RPMI7951 (cell line): ENCODE results near the gene TFRC. TPM values are rescaled to one million over a fixed set of nuclear protein-coding genes. Genes with fewer than 3 reads are reported as not detected.
"Not testable (repeated sequence)": the region's sequence is repeated elsewhere in the genome, so short reads cannot be mapped to it uniquely, and the experiment has no call there.

ENCODE experiments used
- DNase-seq: peaks from one replicate; pipeline ENCODE4 v3.0.0-alpha.2; 2012; ENCODE audit warnings: low read depth
- total RNA-seq: library from RNA; depleted of rRNA; stranded (reverse); fragments of >200 nt; shearing (Covaris generic); gene quantifications from 2 replicates; pipeline ENCODE4 v1.2.3, GENCODE V29; 2014

The TFRC gene
- total RNA-seq, 1 experiment from 2014 or later, result 169 TPM

GRCh38 chr3:196048922-196049598 lies 32.8 kb downstream of the TFRC start:
- no peak for DNase-seq

DNA sequence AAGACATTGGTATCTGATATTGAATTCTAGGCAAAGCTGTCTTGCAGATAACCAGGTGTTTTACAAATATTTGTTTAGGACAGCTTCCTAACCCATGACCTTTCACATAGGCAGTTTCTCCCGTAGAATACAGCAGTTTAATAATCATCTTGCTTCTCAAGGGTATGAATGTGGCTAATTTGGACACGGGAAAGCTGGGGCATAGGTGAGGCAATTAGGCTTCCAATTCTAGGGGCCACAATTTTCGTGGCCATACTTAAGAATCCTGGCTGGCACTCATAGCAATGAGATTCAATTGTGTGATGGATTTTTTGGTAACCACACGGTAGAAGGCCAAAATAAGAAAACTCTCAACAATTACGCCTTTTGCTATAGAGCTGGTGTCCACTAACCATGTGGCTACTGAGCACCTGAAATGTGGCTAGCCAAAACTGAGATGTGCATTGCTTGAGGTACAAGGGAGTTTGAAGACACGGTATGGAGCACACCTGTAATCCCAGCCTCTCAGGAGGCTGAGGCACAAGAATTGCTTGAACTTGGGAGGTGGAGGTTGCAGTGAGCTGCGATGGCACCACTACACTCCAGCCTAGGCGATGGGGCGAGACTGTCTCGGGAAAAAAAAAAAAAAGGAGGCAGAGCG lies 34.4 kb downstream of the TFRC start:
- DNase-seq, result no peak

- no peak for DNase-seq
Observed at GRCh38 chr3:196044513-196044912, 37.4 kb downstream of the TFRC start.

- no peak for DNase-seq
Observed at GRCh38 chr3:196042673-196043072, 39.2 kb downstream of the TFRC start.

- no peak for DNase-seq
Observed at GRCh38 chr3:196039359-196039758, 42.5 kb downstream of the TFRC start.

DNA sequence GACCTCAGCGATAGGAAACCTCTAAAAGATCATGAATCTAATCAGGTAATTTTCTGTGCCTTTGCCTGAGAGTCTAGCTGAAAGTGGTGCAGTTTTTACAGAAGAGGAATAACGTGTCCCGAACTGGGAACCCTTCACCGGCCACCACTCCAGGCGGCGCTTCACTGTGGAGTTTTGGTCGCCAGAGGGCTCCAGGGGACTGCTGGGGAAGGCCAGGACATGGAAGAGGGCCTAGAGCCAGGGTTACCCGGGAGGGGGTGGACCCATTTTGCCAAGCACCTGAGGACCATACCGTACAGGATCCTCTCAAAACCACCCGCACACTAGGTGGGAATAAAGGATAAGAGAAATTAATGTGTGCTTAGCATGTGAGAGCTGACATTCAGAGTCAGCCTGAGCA lies 55.8 kb downstream of the TFRC start:
- DNase-seq, result not testable (repeated sequence)

- DNase-seq, result no peak
Observed at GRCh38 chr3:196024968-196025367, 56.9 kb downstream of the TFRC start.

DNA sequence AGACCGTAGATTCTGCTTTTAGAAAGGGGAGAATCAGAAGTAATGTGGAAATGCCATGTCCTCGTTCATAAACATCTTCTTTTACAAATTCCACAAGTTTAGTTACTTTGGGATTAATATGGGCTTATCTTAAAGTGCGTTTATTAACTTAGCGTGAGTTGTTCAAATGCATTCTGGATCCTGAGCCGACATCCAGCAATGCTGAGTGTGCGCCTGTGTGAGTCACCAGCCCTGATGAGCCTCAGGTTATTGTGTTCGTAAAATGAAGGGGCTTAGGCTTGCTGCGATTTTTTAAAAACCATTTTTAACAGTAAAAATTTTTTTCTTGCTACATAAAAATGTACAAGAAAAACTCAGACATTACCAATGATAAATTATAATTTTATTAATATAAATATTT lies 57.9 kb downstream of the TFRC start:
- DNase-seq, result no peak

DNA sequence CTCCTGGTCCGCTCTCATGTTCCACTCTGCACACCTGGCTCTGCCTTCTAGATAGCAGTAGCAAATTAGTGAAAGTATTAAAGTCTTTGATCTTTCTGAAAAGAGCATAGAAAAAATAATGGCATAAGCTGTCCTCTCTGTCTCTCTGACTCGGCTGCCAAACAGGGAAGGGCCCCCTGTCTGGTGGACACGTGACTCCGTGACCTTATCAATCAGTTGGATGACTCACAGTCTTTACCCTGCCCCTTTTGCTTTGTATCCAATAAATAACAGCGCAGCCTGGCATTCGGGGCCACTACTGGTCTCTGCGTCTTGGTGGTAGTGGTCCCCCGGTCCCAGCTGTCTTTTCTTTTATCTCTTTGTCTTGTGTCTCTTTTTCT lies 59.4 kb downstream of the TFRC start:
- DNase-seq, result not testable (repeated sequence)

DNA sequence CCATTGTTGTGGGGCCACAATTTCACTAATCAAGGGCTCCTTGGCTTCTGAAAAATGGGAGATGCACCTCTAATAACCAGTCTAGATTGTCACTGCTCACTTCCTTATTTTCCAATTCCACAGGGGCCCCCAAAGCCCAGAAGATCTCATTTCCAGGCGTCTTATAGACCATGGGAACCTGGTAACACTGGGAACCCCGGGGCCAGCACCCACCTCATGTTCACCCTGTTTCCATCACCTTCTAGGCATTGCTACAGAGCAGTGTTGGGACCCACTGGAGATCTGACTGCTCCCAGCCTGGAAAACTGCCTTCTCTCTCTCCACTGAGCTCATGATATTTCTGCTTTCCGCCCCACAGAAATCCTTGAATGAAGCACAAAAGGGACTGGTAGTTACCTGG lies 61.5 kb downstream of the TFRC start:
- no peak for DNase-seq

- DNase-seq, result peak; percentile 69
Observed at GRCh38 chr3:196019576-196019975, 62.3 kb downstream of the TFRC start.

- DNase-seq, result not testable (repeated sequence)
Observed at GRCh38 chr3:196018159-196018558, 63.7 kb downstream of the TFRC start.

DNA sequence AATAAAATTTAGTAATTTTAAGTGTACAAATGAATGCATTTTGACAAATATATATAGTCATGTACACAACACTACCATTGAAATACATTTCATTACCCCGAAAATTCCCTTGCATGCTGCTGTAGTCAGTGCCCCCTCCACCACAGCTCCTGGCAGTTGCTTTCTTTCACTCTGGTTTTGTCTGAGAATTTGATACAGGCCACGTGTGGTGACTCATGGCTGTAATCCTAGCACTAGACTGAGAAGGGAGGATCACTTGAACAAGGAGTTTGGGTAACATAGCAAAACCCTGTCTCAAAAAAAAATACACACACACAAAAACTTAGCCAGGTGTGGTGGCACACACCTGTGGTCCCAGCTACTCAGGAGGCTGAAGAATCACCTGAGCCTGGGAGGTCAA lies 65.4 kb downstream of the TFRC start:
- peak; percentile 74 for DNase-seq

DNA sequence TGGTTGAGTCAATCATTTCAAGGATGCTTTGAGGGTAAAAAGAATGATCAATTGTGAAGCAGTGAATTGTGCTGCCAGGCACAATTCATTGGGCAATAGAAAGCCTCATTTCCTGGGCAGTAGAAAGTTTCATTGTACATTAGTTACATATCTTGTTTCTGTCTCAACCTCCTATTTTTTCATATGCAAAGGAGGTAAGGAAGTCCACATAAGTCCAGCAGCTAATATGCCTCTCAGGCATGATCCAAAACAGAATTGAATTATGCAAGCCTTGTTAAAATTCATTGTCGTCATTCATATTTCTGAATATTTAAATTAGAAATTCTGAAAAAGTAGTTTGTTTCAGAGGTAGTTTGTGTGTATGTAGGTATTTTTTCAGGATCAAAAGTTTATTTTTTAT lies 65.8 kb downstream of the TFRC start:
- DNase-seq, result no peak

DNA sequence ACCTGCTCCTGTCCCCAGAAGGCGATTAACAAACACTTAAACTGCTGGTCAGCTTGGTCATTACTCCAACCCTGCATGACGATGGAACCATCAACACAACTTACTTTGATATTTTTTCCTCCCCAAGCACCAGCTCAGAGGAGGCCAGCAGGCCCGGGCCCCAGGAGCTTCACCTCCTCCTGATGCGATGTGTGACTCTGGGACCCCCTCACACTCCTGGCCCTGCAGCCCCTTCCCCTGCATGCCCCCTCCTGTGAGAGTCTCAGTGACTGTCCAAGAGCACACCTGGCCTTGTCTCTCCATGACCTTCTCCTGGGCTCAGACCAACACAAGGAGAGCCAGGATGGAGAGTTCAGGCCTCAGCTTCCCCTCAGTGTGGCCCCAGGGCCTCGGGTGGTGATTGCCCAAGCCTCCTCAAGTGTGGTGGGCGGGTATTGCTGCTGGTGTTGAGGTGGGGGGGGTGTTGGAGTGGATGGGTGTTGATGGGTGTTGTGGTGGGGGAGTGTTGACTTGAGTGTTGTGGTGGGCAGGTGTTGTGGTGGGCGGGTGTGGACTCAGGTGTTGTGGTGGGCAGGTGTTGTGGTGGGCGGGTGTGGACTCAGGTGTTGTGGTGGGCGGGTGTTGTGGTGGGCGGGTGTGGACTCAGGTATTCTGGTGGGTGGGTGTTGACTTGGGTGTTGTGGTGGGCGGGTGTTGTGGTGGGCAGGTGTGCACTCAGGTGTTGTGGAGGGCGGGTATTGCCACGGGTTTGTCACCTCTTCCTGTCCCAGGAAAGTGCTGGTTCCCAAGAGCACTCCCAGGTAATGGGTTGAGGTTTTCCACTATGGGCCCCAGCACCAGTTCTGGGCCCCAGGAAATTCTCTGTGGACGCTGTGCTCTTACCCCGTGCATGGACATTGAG lies 68.1 kb downstream of the TFRC start:
- no peak for DNase-seq

- DNase-seq, result no peak
Observed at GRCh38 chr3:196012941-196013476, 68.9 kb downstream of the TFRC start.

- DNase-seq, result no peak
Observed at GRCh38 chr3:196012481-196012880, 69.4 kb downstream of the TFRC start.

- DNase-seq, result no peak
Observed at GRCh38 chr3:196009456-196009855, 72.4 kb downstream of the TFRC start.

- DNase-seq, result no peak
Observed at GRCh38 chr3:196008929-196009328, 73.0 kb downstream of the TFRC start.

- DNase-seq, result no peak
Observed at GRCh38 chr3:196008387-196008786, 73.5 kb downstream of the TFRC start.

DNA sequence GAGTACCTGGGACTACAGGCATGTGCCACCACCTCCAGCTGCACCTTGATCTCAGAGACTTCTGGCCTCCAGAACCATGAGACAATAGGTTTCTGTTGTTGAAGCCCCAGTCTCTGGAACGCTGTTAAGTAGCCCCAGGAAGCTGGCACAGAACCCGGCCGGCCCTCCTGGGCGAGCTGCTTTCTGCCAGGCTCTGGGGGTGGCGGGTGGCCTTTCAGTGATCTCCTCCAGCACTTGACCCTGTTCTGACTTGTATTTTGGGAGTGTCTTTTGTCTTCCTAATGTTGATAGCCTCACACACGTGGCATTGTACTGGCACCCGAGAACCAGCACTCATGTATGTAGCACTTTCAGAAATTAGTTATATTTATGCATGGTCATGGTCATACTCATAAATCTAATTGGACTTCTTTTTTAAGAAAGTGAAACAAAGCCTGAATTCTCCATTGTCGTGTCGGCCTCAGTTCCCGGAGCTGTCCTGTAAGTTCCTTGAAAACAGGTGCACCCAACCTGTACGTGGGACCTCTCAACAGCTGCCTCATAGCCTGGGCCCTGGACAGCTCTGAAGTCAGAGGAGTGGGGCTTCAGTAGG lies 74.0 kb downstream of the TFRC start:
- no peak for DNase-seq

DNA sequence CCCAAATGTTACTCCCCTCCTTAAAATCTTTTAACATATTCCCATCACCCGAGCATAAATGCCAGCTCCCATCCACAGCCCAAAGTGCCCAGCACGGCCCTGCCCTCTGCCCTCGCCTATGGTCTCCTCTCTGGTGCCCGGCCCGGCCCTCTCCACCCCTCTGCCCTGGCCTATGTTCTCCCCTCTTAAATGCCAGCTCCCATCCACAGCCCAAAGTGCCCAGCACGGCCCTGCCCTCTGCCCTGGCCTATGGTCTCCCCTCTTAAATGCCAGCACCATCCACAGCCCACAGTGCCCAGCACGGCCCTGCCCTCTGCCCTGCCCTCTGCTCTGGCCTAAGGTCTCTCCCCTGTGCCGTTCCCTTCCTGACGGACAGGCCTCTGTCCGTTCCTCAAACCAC lies 76.6 kb downstream of the TFRC start:
- DNase-seq, result not testable (repeated sequence)
